Activated naive CD4-positive, alpha-beta T cell (primary cell): ENCODE results near the gene CEP85.

ENCODE experiments used
- DNase-seq, 4 experiments: peaks; one replicate each; lab custom pipeline; 2025; lab: John Stamatoyannopoulos, UW

The CEP85 gene

DNA sequence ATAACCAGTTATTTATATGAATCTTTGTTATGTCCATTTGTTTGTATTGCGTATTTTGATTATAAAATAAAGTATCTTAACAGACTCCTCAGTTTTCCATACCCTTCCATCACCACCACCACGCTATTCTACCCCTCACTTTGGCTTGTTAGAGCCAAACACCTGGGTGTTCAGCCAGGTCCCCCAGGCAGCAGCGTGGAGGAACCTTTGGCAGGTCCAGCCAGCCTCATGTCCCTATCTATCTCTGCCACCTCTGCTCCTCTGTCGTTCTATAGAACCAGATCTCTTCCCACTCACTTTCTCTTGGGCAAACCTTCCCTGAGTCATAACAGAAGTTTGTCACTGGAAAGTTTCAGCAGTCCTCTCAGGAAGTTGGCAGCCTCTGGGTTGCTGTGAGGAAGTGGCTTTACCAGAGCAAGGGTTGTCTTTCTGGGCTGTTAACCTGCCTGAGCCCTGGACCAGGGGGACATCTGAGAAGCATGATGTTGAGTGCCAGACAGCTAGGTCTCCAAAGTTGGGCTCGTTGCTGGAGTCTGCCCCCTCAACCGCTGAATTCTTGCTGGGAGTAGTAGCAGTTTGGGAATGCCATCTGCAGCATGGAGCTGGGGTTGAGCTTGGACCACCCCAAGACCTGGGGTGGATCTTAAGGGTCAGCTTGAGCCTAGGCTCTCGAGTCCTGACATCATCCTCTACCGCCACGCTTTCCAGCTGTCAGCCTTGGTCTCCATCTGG lies 44.9 kb downstream of the CEP85 start:
- no peak for DNase-seq

DNA sequence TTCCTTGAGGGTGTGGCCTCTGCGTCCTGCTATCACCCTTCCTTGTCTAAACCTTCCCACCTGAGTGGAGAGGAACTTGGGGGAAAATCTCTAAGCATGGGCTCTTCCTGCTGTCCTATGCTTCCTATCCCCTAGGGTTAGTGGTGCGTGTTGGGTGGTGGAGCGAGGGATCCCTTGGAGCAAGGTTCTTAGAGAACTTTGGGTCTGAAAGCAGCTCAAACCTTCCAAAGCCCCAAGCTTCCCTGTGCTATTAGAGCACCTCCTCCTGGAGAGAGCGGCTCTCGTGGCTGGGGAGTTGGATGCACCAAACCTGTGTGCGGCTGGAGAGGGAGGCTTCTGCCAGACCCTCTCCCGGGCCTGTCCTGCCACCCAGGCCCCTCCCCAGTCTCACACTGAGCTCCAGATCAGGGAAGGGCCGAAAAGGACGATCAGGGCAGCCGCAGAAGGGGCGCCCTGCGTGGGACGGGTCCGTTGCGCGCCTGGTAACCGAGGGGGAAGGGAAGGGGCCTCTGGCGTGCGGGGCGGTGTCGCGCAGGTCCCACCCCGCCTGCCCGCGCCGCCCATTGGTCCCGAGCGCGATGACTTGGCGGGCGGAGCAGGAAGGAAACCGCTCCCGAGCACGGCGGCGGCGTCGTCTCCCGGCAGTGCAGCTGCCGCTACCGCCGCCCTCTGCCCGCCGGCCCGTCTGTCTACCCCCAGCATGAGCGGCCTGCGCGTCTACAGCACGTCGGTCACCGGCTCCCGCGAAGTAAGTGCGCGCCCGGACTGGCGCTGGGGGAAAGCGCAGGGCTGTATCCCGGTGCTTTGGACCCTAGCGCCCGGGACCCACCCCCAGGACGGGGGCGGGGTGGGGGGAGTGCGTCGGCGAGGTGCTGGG lies 45.7 kb downstream of the CEP85 start, which contains the start of gene SH3BGRL3:
Gene SH3BGRL3 (plus strand): TSS at position 631 of the 877 bp plus-strand sequence. CDS start 70 bp downstream, at position 701.
- DNase-seq: peak; percentile 40 to 78 (median 57)

DNA sequence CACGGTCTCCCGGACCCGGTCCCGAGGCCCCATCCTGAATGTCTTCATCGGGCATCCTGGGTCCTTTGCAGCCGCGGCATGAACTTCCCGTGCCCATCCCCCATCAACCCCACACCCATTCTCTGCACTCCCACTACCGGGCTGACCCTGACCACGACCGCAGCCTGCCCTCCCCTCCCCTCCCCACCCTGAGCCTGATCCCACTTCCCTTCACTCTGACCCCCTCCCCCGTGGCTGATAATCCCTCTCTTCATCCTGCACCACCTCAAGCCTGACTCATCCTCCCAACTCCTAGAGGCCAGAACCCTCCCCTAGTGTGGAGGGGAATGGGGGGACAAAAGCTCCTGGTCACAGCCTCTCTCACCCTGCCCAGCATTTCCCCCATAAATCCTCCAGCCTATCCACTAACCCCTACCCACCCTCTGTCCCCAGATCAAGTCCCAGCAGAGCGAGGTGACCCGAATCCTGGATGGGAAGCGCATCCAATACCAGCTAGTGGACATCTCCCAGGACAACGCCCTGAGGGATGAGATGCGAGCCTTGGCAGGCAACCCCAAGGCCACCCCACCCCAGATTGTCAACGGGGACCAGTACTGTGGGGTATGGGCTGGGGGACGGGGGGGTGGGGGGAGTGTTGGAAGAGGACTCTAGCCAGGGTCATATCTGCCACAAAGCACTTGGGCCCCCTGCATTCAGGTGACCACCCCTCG lies 46.5 kb downstream of the CEP85 start:
- DNase-seq: no peak

DNA sequence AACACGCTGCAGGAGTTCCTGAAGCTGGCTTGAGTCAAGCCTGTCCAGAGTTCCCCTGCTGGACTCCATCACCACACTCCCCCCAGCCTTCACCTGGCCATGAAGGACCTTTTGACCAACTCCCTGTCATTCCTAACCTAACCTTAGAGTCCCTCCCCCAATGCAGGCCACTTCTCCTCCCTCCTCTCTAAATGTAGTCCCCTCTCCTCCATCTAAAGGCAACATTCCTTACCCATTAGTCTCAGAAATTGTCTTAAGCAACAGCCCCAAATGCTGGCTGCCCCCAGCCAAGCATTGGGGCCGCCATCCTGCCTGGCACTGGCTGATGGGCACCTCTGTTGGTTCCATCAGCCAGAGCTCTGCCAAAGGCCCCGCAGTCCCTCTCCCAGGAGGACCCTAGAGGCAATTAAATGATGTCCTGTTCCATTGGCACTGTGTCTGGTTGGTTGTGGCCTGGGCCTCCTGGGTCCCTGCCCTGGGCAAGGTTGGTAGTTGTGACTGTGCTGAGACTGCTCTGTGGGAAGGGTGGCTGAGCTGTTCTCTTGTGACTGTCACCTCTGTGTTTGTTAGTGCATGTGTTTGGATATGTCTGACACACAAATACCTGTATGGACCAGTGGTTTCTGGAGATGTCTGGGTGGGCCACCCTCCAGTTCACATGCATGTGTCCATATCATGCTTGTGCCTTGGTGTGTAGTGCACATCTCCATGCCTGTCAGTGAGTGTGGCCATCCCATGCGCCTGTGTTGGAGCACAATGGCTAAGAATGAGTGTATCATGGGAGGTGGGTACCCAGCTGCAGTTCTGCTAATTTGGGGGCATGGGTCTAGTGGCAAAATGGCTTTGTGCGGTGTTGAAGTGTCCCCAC lies 47.3 kb downstream of the CEP85 start:
- no peak for DNase-seq

DNA sequence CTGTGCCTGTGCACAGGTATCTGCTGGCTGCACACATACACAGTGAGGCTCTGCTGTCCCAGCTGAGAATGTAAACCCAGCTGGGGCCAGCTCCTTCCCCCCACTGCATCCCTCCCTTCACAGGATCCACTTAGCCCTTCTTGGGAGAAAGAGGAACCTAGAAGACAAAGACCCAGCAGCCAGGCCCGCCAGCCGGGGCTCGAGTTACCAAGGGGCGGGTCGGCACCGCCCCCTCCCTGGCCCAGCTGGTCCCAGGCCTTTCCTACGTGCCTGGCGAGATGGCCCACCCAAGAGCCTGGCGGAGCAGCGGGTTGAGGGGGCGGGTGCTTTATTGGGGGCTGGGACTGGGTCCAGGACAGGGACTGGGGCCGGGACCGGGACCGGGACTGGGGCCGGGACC lies 48.0 kb downstream of the CEP85 start:
- no peak for DNase-seq

DNA sequence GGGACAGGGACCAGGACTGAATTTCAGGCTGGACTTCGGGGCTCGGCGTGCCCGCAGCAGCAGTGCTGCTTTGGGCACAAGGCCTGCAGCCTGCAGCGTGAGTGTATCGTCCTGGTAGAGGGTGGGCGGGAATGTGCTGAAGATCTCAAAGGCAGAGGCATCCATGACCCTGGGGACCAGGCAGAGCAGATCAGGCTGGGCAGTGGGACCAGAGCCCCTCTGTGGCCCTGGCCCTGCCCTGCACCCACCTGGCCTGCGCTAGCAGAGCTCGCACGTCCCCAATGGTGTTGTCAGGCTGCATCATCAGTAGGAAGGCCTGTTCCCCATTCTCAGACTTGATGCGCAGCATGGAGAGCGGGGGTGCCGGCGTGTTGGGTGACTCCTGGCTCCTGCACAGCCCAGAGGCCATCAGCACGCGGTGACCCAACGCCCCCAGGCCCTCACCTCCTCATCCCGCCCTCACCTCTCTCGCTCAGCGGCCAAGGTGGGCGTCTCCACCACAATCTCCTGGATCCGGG lies 48.5 kb downstream of the CEP85 start:
- DNase-seq: no peak

DNA sequence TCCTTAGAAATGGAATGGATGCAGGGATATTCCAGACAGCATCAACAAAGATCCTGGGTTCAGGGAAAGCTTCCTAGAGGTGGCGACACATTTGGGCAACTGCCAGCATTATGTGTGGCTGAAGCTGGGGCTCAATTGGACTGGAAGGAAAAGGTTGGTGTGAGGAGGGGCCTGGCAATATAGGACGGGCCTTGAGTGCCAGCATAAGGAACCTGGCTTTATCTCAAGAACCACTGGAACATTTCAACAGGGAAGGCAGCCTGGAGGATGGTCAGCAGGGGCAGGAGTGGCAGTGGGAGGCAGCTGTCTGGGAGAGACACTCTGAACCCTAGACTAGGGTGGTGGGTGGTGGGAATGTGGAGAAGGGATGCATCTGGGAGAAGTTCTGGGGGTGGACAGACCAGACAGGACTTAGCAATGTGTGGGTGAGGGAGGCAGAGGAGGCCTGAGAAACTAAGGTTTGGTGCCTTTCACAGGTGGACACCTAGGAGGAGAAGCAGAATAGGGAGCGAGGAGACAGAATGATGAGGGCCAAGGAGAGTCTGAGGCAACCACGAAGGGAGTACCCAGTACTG lies 49.4 kb downstream of the CEP85 start:
- no peak for DNase-seq

DNA sequence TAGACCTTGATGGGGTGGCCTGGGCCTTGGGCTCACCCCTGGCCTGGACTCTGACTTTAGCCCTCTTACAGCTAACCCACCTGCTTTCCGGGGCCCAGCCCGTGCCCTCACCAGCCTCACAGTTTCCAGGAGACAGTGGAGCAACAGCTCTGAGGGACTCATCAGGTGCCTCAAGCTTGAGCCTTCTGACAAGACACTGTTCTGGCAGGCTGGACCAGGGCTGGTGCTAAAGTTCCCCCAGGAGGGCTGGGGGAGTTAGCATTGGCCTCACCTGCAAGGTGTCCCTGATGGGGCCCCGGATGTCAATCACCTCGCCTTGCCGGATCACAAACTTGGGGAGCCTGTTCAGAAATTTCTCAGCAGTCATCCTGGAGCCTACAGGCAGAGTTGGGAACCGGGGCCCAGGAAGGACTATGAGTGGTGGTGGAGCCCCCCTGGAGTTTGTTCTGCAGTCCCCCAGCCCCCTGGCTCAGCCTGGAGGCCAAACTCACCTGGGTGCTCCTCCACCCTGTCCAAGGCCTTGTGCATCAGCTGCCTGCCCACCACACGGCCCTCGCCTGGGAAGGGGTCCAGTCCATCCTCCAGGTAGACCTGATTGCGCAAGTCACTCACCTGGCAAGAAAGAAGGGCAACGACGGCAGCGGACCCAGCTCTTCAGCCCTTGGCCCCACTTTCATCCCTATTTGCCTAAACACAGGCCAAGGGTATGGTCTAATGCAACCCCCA lies 50.0 kb downstream of the CEP85 start:
- DNase-seq: no peak

DNA sequence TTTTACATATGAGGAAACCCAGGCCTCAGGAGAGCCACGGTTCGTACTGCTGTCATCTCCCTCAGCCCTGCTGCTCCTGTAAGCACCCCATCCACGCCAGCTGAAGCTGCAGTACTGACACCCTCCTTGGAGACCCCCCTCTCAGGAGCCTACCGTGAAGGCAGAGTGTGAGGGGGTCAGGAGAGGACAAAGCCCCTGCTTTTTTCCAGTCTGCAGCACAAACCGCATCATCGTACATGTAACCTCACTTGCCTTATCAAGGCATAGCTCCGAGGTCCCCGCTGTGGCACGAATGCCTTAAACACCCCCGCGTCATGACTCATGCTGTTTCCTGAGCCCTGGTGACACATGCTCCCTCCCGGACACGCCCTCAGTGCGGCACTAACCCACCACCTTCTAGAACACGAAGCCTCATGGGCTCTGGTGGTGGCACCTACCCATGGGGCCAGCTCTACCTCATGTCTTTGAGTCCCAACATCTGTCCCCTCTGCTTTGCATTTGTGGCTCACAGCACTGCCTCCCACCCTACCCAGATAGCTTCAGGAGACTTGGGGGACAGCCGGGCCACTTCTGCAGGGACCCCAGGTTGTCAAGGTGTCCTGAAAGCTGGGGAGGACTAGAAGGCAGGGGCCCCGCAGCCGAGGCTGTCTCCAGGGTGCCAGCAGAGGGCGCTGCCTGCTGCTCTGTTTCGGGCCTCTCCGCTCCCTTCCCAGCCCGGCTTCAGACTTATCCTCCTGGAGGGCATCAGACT lies 50.8 kb downstream of the CEP85 start:
- peak; percentile 76 to 87 (median 82) for DNase-seq

DNA sequence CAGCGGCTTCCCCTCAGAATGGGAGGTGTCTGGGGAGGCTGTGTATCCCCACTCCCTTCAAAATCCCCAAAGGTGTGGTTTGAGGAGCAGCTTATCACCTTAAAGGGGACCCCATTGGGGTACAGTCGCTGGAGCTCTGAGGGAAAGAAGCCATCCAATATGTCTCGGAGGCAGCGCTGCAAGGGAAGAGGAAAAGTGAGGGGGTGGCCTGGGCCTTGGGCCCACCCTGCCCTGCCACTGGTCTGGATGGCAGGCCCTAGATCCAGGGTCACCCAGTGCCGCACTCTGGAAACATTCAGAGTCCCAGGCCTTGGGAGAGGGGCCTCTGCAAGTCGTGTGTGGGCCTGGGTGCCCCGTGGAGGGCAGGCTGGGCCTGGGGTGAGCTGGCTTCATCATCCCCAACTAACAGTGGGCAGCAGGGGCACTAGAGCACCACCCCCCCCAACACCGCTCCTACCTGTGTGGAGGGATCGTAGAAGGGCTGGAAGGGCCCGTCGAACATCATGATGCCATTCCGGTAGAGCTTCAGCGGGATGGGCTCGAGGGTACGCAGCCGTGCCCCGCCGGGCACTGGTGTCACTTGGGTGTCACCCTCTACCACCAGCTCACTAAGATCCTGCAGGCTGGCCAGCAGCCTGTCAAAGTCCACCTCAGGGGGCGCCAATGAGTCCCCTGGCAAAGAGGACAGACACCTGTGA lies 51.5 kb downstream of the CEP85 start:
- no peak for DNase-seq

DNA sequence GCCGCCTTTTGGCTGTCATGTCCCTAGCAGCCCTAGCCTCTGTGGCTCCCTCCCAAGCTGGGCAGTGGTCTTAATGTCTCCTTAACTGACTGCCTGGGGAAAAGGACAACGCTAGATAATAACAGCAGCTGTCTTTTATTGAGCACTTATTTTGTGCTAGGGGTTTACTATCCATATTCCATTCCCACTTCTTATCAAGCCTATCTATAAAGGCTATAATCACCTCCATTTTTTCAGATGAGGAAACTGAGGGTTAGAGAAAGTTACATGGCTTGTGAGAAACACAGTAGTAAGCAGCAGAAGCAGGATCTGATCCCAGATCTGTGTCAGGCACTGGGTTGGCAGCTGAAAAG lies 52.0 kb downstream of the CEP85 start:
- no peak for DNase-seq

DNA sequence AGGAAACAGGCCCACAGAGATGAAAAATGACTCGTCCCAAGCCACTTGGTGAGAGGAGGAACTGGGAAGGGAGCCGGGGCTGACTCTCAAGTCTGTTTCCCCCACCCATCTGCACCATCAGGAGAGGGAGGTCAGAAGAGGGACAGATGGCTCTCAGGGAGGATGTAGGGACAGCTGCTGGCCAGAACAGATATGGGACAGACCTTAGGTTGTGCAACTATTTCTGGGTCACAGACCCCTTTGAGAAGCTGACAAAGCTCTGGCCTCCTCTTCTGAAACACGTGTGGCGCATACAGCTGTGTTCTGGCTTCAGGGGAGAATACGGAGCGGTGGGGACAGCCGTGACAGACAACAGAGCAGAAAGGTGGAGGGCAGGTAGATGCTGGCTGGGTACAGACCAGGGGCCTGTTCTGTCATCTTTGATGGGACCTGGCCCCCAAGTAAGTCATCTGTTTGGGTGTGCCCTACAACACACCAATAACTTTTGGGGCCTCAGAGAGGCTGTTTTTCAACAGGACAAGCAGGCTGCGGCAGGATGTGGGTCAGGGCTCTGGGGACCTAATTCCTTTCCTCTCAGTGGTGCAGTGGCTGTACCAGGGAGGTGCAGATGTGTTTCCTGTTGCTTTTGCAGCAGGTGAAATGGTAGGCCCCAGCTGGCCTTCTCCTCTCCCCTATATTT lies 53.2 kb downstream of the CEP85 start:
- peak in 2 of 4 experiments; percentile 49 to 61 for DNase-seq

DNA sequence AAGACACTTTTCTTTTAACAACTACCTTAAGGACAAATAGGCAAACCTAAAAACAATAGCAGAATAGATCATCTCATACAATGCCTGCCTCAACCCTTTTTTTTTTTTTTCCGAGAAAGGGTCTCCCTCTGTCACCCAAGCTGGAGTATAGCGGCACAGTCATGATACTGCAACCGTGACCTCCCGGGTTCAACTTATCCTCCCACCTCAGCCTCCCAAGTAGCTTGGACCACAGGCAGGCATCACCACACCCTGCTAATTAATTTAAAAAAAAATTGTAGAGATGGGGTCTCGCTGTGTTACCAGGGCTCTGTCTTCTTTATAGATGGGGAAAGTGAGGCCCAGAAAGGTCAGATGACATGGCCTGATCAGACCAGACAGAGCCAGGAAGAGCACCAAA lies 53.8 kb downstream of the CEP85 start:
- DNase-seq: no peak

DNA sequence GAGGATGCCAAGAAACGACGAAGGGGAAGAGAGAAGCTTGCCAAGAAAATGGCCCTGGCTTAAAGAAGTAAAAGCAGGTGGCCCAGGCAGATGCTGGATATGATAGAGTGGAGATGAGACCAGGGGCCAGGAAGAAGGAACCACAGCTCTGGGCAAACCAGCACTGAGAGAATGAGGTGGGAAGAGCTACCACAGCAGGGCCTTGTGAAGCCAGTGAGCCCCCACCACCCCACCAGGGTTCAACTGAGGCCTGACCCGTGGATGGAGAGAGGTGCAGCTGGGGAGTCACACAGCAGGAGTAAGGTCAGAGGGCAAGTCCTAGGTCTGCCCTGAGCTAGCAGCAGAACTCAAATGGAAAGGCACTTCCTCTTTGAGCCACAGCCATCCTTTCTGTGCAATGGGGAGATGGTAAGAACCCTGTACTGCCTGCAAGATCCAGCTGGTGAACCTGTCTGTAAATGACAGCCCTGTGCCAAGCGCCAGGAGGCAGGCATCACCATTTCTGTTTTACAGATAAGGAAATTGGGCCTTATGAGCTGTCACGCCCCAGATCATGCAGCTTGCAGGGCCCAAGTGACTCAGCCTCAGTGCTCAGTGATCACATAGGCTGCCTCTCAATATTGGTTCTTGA lies 54.4 kb downstream of the CEP85 start:
- peak in 2 of 4 experiments; percentile 9 to 30 for DNase-seq

DNA sequence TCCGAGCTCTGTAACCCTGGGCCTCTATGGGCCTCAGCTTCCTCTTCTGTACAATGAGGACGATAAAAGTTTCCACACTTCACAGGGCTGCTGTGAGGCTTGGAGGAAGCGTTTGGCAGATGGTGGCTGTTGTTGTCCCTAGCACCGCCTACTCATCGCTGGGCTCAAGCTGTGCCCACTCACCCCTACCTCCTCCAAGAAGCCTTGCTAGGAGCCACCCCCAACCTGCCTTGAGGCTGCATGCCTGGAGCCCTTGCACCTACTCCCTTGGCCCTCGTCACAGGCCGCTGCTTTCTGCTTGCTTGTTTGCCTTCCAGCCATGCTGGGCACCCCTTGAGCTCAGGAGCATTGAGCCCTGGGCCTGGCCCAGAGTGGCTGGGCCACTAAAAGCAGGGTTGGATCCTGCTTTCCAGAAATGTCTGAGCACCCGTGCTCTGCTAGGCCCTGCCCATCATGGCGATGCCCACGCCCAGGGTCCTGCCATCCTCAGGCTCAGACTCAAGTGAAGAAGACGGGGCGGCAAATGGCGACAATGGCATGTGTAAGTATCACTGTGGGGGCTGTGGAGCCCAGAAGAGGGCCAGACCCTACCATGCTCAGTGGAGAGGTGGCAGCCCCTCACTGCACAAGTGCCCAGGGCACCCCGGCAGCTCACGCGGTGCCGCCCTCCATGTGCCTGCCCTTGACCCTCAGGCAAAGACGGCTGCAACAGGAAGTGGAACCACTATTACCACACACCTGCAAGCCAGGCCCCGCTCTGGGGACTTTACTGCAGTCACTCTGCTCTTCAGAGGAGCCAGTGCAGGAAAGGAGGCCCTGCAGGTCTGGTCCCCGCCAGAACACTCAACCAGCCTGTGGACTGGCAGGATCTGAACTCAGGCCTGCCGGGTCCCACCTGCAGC lies 55.4 kb downstream of the CEP85 start:
- DNase-seq: no peak

DNA sequence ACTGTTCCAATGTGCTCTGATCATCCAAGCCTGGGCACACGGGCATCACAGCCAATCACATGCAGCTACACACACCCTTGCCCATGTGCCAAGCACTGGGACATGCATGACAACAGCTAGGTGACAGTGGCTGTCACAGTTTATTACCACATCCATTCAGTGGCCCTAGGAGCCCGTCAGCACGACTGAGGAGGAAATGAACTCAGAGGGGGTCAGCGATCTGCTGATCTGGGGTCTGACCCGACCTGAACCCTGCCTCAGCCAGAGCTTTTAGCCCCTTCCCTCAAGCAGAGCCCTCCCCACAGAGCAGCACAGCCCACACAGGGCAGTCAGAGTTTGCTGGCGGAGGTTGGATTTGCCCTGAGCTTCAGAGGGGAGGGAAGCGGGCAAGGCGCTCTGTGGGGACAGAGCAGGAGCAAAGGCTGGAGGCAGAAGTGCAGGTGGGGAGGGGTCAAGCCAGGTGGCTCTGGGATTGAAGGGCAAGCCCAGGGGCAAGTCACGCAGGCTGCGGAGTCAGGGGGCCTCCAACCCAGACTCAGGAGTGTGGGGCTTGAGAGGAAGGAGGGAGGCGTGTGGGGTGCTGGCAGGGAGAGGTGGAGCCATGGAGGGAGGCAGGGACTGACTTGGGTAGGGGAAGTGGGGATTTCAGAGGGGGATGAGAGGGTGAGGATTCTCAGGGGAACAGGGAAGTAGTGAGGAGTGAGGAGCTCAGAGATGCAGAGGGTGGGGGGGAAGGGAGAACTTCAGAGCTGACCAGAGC lies 56.3 kb downstream of the CEP85 start:
- no peak for DNase-seq
